Mucosa of stomach (tissue), 1 donor: ENCODE measurements around the gene TRIM14.
A peak's percentile ranks its signal among the peaks of the same experiment; 100 is the strongest.
"Not testable (repeated sequence)": the region's sequence is repeated elsewhere in the genome, so short reads cannot be mapped to it uniquely, and the experiment has no call there.

Experiments used
- H3K27me3 ChIP-seq: one replicate; pipeline ENCODE4 v1.7.0; 2013; ENCODE audit warnings: mild to moderate bottlenecking, low read length; ENCODE audit not compliant: control insufficient read depth, insufficient read depth
- H3K36me3 ChIP-seq: one replicate; pipeline ENCODE4 v1.7.0; 2013; ENCODE audit warnings: low read length; ENCODE audit not compliant: control insufficient read depth, insufficient read depth
- H3K4me1 ChIP-seq: one replicate; pipeline ENCODE4 v1.7.0; 2013; ENCODE audit warnings: mild to moderate bottlenecking, low read length; ENCODE audit not compliant: control insufficient read depth, insufficient read depth
- H3K4me3 ChIP-seq: one replicate; pipeline ENCODE4 v1.7.0; 2013; ENCODE audit warnings: low read length
- H3K9ac ChIP-seq: one replicate; pipeline ENCODE4 v1.7.0; 2013; ENCODE audit warnings: mild to moderate bottlenecking, low read length, moderate library complexity
- H3K9me3 ChIP-seq: one replicate; pipeline ENCODE4 v1.7.0; 2013; ENCODE audit warnings: mild to moderate bottlenecking, low read length, moderate library complexity; ENCODE audit not compliant: control insufficient read depth
- donor health status: Pancreatic carcinoma.

Gene TRIM14

GRCh38 chr9:98124091-98124490 lies 5.1 kb upstream of the TRIM14 start:
- H3K9ac ChIP-seq, H3K27me3 ChIP-seq, H3K9me3 ChIP-seq, H3K4me3 ChIP-seq: not testable (repeated sequence)
- Histone ChIP-seq H3K36me3 (peaks cover 14% of the 10 kb centered on the region), H3K4me1 (peaks cover 19% of the 10 kb centered on the region)

DNA sequence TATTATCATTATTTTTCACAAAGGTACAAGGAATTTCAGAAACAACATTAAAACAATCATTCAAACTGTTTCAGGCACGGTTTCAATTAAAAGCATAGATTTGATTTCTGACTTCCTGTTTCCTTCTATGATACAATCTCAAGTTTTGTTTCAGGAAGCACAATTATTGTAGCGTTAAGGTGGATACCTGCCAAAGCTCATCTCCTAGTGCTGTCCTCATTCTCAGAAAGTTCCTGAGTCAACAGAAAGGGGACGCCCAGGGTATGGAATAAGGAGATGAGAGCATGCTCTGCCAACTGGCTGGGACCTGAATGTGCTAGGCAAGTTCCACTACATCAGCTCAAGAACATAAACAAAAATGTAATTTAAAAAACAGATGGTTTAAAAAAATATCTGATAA lies 2.0 kb upstream of the TRIM14 start:
- H3K4me3 ChIP-seq, result no peak overlapping the region
- no peaks in the 10 kb centered on the region for H3K27me3 ChIP-seq
- H3K9ac ChIP-seq, result no peak overlapping the region
- H3K4me1 ChIP-seq, result peaks cover 34% of the 10 kb centered on the region
- peaks cover 9% of the 10 kb centered on the region for H3K36me3 ChIP-seq
- H3K9me3 ChIP-seq, result no peaks in the 10 kb centered on the region

DNA sequence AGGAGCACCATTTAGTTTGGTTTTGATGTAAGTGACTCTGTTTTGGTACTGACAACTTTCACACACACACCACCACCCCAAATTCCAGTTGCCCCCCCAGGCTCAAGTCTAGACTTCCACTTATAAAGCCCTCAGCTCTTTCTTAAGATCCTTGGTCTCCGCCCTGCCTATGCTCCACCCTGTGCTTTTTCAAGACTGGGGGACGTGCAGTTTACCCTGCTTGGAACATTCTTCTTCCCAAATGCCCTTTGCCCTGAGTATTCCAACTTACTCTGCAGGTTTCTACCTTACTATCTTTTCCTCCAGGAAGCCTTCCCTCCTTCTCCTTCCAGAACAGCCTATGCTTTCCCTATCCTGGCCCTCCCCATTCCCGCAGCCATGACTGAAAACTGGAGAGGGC lies 1.5 kb upstream of the TRIM14 start:
- Histone ChIP-seq H3K36me3 (peaks cover 9% of the 10 kb centered on the region), H3K27me3 (no peaks in the 10 kb centered on the region), H3K9ac (no peak overlapping the region), H3K4me1 (peaks cover 34% of the 10 kb centered on the region), H3K9me3 (no peaks in the 10 kb centered on the region), H3K4me3 (no peak overlapping the region)

DNA sequence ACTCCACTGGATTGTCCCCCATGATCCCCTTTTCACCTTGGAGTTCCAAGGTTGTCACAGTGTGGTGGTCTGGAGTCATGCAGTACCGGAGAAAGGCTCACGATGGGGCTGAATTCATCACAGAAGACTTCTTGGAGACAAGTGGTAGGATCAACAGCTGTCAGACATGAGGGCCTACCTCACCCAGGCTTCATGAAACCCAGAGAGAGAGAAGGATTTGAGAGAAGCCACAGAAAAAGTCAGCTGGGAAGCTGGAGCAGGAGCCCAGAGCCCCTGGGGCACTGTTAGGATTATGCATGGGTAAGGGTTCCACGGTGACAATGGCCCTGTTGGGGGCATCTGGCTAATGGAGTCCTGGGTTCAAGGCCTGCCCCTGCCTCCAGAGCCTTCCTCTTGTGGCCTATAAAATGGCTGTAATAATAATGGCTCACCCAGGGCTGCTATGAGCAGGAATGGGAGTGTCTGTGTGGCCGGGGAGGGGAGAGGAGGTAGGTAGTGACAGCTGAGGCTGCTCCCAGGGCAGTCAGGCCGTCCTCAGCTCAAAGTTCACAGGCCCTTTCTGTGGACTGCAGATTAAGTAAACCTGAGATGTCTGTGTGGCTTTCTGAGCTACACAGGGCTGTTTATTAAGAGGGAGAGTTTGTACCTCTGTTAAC lies 910 bp downstream of the TRIM14 start:
- Histone ChIP-seq H3K27me3 (no peaks in the 10 kb centered on the region), H3K9ac (peak overlapping the region; percentile 86), H3K4me3 (peak overlapping the region; percentile 79), H3K9me3 (no peaks in the 10 kb centered on the region), H3K4me1 (peaks cover 34% of the 10 kb centered on the region), H3K36me3 (no peaks in the 10 kb centered on the region)

DNA sequence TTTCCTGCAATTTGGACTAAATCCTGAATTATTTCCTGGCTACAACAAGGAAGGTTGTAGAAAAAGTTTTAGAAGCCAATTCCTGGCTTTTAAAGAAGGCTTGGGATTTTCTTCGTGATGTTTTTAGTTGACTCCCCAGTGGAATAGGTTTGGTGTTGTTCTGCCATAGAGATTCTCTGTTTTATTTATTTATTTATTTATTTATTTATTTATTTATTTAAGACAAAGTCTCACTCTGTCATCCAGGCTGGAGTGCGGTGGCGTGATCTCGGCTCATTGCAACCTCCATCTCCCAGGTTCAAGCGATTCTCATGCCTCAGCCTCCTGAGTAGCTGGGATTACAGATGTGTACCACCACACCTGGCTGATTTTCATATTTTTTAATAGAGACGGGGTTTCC lies 1.9 kb downstream of the TRIM14 start:
- H3K9ac ChIP-seq, H3K36me3 ChIP-seq, H3K4me3 ChIP-seq, H3K9me3 ChIP-seq, H3K27me3 ChIP-seq: not testable (repeated sequence)
- H3K4me1 ChIP-seq, result peaks cover 34% of the 10 kb centered on the region

DNA sequence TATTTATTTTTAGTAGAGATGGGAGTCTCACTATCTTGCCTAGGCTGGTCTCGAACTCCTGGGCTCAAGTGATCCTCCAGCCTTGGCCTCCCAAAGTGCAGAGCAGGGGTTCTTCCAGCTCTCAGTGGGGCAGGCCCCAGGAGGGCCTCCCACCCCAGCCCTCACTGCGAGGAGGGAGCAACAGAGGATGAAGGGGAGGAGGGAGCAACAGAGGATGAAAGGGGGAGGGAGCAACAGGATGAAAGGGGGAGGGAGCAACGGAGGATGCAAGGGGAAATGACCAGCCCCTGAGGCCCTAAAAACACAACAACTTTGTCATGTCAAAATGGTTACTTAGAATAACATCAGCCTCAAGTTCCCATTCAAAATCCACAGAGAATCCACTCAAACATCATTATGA lies 10.0 kb downstream of the TRIM14 start:
- Histone ChIP-seq H3K9ac (no peak overlapping the region), H3K36me3 (no peaks in the 10 kb centered on the region), H3K27me3 (no peaks in the 10 kb centered on the region), H3K9me3 (no peaks in the 10 kb centered on the region), H3K4me1 (no peaks in the 10 kb centered on the region), H3K4me3 (no peak overlapping the region)

- Histone ChIP-seq H3K4me3 (no peak overlapping the region), H3K36me3 (no peaks in the 10 kb centered on the region), H3K9me3 (no peaks in the 10 kb centered on the region), H3K9ac (no peak overlapping the region), H3K27me3 (no peaks in the 10 kb centered on the region), H3K4me1 (no peaks in the 10 kb centered on the region)
These were observed 10.4 kb downstream of the TRIM14 start for GRCh38 chr9:98108531-98109031.

DNA sequence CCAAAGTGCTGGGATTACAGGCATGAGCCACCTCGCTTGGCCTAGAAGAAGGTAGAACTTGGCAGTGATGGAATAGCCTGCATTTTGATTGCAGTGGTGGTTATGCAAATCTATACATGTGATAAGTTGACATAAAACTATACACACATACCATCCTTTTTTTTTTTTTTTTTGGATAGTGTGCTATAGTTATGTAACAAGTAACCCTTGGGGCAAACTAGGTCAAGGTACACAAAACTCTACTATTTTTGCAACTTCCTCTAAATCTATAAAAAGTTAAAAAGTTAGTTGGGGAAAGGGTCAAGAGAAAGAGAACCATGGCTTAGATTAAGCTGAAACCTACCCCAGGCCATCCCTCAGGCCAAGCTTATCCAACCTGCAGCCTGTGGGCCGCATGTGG lies 11.1 kb downstream of the TRIM14 start:
- no peaks in the 10 kb centered on the region for H3K4me1 ChIP-seq
- H3K9me3 ChIP-seq, result no peaks in the 10 kb centered on the region
- no peaks in the 10 kb centered on the region for H3K27me3 ChIP-seq
- no peaks in the 10 kb centered on the region for H3K36me3 ChIP-seq
- no peak overlapping the region for H3K4me3 ChIP-seq
- no peak overlapping the region for H3K9ac ChIP-seq

DNA sequence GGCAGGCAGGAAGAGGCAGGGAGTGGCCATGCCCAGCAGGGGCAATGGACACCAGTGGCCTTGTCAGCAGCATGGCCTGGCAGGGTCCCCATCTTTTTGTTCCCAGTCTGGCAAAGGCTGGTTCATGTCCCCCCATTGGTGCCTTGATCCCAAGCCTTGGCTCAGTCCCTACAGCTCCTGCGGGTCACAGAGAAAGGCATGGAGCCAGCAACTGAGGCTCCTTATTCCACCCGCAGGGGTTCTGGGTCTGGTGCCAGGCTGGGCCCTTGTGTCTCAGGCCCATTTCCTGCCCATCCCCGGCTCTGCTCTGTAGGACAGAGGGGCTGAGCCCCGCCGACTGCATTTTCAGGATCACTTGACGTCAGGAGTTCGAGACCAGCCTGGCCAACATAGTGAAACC lies 14.0 kb downstream of the TRIM14 start:
- H3K9me3 ChIP-seq, result no peaks in the 10 kb centered on the region
- H3K36me3 ChIP-seq, result no peaks in the 10 kb centered on the region
- H3K9ac ChIP-seq, result no peak overlapping the region
- H3K4me3 ChIP-seq, result no peak overlapping the region
- peaks cover 5% of the 10 kb centered on the region for H3K4me1 ChIP-seq
- no peaks in the 10 kb centered on the region for H3K27me3 ChIP-seq

- Histone ChIP-seq H3K9ac (no peak overlapping the region), H3K4me3 (no peak overlapping the region), H3K27me3 (no peaks in the 10 kb centered on the region), H3K36me3 (peaks cover 4% of the 10 kb centered on the region), H3K4me1 (peaks cover 11% of the 10 kb centered on the region), H3K9me3 (no peaks in the 10 kb centered on the region)
These were observed 14.6 kb downstream of the TRIM14 start for GRCh38 chr9:98104445-98104881.

- H3K36me3 ChIP-seq, result peaks cover 5% of the 10 kb centered on the region
- no peak overlapping the region for H3K9ac ChIP-seq
- H3K4me3 ChIP-seq, result no peak overlapping the region
- H3K27me3 ChIP-seq, result no peaks in the 10 kb centered on the region
- peaks cover 11% of the 10 kb centered on the region for H3K4me1 ChIP-seq
- H3K9me3 ChIP-seq, result no peaks in the 10 kb centered on the region
These were observed 17.2 kb downstream of the TRIM14 start for GRCh38 chr9:98101868-98102273.

GRCh38 chr9:98101416-98101815 lies 17.6 kb downstream of the TRIM14 start:
- Histone ChIP-seq H3K36me3 (peaks cover 5% of the 10 kb centered on the region), H3K4me1 (peaks cover 11% of the 10 kb centered on the region), H3K9me3 (no peaks in the 10 kb centered on the region), H3K9ac (no peak overlapping the region), H3K27me3 (no peaks in the 10 kb centered on the region), H3K4me3 (no peak overlapping the region)

DNA sequence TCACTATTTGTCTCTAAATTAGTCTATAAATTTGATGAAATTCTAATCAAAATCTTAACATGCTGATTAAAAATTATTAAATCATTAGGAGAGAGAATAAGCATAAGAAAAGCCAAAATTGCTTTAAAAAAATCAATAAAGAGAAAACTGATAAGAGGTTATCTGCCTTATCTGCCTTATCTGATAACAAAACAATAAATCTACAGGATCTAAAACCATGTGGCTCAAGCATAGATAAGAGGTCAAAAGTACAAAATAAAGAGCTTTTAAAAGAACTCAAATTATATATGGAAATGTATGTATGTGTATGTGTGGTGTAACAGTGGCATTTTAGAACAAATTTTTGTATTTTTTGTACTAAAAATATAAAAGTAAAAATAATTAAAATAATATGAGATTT lies 18.6 kb downstream of the TRIM14 start:
- Histone ChIP-seq H3K9ac (no peak overlapping the region), H3K27me3 (no peaks in the 10 kb centered on the region), H3K4me3 (no peak overlapping the region), H3K9me3 (no peaks in the 10 kb centered on the region), H3K36me3 (peaks cover 8% of the 10 kb centered on the region), H3K4me1 (peaks cover 11% of the 10 kb centered on the region)
